HK-2 (cell line): ENCODE results near the gene POLR3H.
"Not testable (repeated sequence)": the region's sequence is repeated elsewhere in the genome, so short reads cannot be mapped to it uniquely, and the experiment has no call there.

Experiments
- DNase-seq: peaks from one replicate; pipeline ENCODE4 v3.0.0-alpha.2; 2018; ENCODE audit not compliant: unreplicated experiment

Gene POLR3H, protein sequence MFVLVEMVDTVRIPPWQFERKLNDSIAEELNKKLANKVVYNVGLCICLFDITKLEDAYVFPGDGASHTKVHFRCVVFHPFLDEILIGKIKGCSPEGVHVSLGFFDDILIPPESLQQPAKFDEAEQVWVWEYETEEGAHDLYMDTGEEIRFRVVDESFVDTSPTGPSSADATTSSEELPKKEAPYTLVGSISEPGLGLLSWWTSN

DNA sequence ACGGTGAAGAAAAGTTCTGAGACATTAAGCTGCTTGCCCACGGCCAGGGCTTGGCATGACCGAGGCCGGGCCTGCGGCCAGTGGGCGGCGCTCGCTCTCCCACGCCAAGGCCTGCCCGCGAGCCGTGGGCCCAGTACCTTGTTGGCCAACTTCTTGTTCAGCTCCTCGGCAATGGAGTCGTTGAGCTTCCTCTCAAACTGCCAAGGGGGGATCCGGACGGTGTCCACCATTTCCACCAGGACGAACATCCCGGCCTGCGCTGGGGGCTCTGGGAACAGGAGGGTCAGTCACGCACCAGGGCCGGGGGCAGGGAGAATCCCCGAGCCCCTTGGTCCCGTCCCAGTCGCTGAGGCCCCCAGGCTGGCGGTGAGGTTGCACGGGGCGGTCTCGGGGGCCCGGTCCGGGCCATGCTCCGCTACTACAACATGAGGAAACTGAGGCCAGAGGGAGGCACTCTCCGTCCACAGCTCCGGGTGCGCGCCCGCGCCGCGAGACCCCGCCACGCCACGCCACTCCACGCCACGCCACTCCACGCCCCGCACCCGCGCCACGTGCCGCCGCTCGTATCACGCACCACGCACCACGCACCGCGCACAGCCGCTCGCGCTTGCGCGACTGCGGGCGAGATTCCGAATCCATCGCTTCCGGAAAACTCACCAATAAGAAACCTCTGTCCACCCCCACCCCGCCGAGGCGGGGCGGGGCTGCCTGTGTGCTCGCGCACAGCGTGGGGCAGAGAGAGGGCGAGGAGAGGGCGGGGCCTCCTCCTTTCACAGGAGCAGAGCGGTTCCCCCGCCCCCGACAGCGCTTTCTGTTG is at the start of gene POLR3H:
Gene POLR3H (minus strand): TSS at position 617 of the 817 bp plus-strand sequence. CDS start 369 bp downstream, at position 248.
- peak; percentile 95 for DNase-seq

DNA sequence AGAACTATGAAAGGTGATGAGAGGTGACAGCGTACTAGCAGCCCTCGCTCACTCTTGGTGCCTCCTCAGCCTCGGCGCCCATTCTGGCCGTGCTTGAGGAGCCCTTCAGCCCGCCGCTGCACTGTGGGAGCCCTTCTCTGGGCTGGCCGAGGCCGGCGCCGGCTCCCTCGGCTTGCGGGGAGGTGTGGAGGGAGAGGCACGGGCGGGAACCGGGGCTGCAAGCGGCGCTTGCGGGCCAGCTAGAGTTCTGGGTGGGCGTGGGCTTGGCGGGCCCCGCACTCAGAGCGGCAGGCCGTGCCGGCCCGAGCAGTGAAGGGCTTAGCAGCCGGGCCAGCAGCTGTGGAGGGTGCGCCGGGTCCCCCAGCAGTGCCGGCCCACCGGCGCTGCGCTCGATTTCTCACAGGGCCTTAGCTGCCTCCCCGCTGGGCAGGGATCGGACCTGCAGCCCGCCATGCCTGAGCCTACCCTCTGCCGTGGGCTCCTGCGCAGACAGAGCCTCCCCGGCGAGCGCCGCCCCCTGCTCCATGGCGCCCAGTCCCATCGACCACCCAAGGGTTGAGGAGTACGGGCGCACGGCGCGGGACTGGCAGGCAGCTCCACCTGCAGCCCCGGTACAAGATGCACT is 49.2 kb upstream of the POLR3H start:
- DNase-seq: not testable (repeated sequence)

DNA sequence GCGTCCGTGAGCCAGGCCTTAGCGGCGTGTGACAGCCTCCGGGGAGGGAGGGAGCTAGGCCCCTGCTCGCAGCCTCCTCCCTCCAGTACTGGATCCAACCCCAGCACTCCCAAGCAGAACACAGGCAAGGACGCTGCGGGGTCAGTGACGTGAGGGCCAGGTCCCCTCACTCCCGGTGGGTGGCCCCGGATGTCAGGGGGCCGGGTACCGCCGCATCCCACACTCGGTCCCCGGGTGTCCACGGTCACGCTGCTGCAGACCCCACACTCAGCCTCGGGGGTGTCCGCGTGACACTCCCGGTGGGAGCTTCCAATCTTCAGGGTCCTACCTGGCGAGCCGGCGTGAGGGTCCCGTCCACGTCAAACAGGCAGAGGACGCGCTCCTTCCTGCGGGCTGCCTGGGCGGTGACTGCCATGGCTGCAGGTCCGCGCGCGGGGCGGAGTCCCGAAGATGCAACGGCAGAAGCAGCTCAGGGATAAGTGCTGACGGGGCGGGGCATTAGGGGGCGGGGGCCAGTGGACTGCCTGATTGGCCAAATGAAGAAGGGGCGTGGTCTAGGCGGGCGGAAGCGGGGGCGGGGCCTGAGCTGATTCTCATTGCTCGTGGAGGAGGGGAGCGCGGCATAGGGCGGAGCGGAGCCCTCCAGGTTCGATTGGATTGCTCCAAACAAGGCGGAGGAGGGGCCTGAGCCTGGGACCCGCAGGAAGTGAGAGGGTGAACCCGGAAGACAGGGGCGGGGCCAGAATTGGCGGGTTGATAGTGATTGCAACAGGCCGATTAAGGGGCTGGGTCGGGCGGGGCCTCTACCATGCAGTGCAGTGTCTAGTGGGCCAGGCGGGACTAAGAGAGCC is 45.3 kb upstream of the POLR3H start, which contains the start of gene PMM1:
Gene PMM1 (minus strand): TSS at position 450 of the 851 bp plus-strand sequence. CDS start 35 bp downstream, at position 415.
- DNase-seq: peak; percentile 100

DNA sequence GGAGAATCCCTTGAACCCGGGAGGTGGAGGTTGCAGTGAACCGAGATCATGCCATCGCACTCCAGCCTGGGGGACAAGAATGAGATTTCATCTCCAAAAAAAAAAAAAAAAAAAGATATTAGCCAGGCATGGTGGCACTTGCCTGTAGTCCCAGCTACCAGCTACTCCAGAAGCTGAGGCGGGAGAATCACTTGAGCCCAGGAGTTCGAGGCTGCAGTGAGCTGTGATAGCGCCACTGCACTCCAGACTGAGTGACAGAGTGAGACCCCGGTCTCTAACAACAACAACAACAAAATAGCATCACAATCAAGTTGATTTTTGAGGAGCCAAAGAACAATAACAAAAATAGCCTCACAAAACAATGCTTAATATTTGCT is 43.1 kb upstream of the POLR3H start:
- DNase-seq: no peak

DNA sequence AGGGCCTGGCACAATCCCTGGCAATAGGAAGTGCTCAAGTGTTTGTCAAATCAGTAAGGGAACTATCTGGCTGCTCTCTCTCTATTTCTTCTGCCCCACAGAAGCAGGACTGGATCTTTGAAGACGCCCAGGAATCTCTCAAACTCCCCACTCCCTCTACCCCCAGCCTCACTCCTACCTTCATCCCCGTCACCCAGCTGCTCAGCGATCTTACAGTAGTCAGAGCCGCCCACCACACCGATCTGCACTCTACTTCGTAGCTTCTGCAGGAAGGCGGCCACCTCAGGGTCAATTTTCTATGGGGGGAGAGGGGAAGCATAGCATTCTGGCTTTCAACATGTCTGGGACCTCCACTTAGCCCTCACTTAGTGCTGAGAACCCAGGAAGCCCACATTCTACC is 41.6 kb upstream of the POLR3H start:
- DNase-seq: no peak

DNA sequence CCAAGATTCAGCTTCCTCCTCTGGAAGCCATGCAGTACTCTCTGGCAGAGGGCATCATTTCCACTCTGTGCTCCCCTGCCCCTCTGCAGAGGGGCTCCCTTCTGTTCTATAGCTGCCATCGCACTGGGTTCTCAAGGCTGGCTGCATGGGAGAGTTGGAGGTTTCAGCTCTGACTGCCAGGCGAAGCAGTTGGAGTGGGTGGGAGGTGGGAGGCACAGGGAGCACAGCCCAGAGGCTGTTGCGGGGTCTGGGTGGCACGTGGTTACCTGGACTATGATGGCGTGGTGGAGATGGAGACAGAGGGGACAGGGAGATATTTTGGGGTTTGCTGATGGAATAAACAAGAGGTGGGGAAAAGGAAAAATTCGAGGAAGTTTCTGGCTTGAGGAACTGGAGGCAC is 40.6 kb upstream of the POLR3H start:
- no peak for DNase-seq

DNA sequence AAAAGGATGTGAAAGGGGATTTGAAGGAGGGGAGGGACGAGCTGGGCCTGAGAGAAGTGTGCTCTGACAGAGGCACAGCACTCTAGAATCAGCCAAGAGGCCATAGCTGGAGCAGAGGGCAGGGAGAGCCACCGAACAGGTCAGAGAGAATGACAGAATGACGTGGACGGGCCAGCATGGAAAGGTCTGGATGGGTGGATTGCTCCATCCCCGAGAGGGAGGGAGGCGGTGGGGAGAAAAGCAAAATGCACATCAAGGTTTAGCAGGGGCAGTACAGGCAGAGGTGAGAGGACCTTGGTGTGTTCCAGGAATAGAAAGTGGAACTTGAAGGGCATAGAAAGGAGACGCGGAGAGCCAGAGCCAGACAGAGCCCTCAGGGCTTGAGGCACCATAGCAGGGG is 38.4 kb upstream of the POLR3H start:
- DNase-seq: no peak

DNA sequence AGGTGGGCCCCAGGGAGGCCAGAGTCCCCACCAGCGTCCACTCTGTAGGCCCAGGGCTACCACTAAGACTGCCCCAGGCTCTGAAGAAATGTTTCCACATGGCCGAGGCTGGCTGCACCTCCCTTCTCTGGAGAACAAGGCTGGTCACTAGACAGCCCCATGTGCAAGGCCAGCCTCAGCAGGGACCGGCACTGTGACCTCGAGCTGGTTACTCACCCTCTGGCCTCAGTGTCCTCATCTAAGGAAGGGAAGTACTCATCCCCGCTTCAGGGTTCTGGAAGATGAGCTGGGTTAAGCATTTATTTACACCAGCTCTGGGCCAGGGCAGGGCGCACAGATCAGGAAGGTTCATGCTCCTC is 35.7 kb upstream of the POLR3H start:
- no peak for DNase-seq

DNA sequence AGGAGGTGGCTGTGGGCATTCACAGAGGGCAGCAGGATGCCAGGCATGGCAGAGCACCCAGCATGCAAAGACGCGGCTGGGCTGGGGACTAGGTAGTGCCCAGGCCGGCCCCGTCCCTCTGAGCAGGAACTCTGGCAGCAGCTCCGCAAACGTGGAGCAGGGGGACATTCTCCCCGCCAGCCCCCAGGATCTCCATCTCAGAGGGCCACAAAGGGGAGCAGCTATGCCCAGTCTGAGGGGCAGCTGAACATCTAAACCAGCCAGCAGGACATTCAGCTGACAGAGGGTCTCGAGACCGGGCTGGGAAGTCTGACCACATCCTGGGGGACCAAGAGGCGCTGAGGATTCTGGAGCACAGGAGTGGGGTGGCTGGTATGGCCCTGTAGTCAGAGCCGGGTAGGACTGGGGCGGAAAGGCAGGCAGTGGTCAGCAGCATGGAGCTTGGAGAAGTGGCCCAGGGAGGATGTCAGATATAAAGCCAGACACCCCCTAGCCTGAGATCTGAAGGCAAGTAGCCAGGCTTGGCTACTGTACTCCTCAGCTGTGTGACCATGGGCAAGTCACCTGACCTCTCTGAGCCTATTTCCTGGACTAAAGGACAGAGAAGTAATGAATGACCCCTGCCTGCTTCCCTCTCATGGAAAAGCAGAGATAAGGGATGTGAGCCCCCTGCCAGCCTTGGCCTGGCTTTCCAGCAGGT is 35.2 kb upstream of the POLR3H start:
- DNase-seq: no peak

DNA sequence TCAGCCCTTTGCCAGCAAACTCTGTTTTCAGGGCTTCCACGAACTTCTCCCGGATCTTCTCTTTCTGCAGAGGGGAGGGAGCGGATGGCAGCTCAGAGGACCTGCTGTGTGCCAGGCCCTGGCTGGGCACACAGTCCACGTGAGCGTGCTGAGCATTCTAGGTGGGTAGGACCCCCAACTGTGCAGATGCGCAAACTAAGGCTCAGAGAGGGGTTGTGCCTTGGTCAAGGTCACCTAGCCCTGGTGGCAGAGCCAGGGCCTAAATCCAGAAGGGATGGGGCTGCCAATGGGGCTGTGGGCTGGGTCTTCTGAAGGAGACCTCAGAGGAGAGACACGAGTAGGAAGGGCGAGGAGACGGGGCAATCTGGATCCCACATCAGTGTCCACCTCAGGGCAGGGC is 34.5 kb upstream of the POLR3H start:
- DNase-seq: no peak

DNA sequence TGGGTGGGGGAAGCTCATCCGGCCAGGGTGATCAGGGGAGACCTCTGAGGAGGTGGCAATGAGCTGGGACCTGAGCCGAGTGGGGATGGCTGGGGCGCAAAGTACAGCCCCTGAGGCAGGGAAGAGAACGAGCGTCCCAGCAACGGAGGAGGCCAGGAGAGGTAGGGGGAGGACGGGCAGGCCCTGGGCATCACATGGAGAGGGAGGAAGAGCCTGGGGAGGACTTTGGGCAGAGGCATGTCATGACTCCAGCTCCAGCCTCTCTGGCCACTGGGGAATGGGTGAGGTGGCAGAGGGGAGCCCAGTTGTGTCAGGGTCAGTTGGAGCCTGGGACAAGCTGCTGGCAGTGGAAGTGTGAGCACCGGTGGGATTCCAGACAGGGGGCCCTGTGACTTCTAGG is 33.8 kb upstream of the POLR3H start:
- DNase-seq: no peak

DNA sequence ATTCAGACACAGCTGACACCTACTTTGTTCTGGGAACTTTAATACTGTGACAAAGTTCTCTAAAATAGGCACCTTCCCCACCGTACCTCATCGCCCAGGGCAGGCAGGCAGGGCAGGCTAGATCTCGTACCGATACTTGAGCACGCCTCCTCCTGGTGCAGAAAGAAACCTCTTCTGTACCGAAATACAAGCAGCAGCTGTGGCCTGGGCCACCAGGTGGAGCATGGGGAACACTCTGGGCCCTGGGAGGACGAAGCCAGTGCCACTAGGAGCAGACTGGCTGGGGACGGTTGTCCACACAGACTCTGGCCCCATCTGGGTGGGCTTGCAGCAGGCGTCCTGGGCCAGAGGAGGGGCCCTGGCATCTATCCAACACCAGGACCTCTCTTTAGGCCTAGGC is 32.6 kb upstream of the POLR3H start:
- DNase-seq: no peak

DNA sequence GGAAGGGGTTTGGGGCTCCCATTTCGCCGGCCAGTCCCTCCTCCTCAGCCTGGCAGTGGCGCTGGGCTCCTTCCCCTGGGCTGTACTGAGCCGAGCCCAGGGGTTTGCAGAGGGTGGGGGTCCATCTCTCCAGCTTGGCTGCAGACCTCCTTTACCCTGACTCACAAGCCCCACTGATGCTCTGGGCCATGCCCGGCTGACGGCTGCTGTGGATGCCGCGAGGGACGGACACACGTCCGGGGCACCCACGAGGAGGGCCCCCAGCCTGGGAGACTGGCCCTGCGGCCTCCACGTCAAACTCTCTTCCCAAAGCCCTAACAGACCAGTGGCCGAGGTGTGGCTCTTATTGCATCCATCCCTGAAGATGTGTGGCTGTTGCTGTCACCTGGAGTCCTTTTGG is 31.3 kb upstream of the POLR3H start:
- DNase-seq: no peak

DNA sequence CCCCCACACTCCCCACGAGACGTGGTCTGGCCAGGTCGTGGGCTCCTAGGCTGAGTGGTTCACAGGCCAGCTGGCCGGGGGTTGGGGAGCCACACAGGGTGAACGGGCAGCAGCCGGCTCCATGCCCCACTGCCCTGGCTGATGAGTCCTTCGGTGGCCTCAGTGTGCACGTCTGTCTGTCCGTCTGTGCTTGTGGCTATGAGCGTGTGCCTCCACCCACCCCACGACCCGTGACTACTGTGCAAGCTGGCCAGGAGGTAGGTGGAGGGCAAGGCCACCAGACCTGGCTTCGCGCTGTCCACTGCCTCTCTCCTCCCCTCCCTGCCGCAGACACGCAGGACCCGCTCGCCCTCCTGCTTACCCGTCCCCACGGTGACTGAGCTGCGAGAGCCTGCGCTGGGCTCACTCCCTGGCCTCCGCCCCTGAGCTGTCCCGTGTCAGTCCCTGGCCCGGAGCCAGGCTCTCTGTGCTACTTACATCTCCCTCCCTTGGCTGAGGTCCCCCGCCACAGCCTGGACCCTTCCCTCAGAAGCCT is 30.6 kb upstream of the POLR3H start:
- DNase-seq: peak; percentile 50

DNA sequence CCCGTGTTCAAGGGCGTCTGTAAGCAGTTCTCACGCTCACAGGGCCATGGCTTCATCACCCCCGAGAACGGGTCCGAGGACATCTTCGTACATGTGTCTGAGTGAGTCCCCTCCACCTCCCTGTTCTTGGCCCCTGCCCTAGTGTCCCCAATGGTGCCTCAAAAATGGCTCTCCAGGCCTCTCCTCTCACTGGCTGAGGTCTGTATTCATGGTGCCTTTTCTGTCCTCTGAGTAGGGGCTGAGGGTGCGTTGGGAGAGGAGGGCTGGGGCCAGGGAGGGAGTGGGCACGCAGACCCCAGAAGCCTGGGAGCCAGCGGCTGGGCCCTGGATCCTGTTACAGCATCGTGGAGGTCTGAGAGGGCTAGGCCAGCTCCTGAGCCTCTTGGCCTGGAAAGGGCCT is 29.4 kb upstream of the POLR3H start:
- no peak for DNase-seq

DNA sequence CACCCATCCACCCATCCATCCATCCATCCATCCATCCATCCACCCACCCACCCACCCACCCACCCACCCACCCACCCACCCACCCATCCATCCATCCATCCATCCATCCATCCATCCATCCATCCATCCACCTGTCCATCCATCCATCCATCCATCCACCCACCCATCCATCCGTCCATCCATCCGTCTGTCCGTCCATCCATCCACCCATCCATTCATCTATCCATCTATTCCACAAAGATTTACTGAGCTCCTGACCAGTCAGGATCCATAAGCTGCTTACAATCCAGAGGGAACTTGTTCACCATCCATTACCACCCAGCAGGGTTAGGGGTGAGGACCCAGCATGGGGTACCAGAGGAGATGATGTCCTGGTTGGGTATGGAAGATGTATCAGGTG is 28.0 kb upstream of the POLR3H start:
- not testable (repeated sequence) for DNase-seq

DNA sequence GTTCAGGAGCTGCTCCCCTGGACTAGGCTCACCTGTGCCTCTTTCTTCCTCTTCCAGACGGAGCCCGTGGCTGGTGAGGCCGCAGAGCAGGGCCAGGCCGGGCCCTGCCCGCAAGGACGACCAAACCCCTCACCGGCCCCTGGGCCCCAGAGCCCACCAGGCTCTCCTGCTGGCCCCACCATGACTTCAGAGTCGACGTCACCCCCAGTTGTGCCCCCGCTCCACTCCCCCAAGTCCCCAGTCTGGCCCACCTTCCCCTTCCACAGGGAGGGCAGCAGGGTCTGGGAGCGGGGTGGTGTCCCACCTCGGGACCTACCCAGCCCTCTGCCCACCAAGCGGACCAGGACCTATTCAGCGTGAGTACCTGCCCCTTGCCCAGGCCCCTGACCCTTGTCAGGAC is 27.5 kb upstream of the POLR3H start:
- no peak for DNase-seq

DNA sequence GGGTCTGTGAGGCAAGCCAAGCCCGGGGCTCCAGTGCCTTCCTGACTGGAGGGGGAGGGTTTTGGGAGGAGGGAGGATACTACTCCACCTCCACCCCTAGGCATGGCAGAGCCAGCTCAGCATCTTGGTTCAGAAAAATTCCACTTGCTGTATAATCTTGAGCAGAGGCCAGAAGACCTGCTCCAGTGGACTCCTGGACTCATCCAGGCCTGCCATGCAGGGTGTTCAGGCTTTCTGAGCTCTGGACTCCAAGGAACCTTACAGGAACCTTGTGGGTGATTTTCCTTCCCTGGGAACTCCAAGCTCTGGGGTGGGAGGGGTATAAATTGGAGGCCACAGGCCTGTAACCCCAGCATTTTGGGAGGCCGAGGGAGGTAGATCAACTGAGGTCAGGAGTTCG is 26.0 kb upstream of the POLR3H start:
- DNase-seq: no peak

DNA sequence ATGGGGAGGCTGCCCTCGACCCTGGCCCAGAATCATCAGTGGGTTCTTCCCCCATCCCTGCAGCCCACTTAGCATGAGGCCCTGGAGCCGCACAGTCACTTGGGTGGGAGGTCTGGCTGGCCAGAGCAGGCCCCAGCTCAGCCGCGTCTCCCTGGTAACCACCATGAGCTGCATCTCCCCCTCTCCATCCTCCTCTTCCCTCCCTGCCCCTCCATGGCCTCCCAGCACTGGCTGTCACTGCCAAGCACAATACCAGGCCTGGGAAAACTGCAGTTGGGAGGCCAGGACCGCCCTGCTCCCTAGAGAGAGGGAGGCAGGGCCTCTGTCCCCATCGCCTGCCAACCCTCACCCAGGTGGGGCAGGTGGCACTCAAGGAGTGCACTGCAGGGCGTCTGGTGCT is 24.5 kb upstream of the POLR3H start:
- DNase-seq: no peak

DNA sequence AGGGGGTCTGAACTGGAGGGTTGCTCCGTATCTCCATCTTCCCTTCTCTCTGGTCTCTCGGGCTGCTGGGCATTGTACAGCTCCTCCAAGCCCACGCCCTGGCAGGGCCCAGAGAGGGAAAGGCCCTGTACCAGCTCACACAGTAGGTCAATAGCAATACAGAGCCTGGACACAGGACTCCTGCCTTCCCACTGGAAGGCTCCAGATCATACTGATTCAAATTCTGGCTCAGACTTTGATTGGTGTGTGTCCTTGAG is 23.2 kb upstream of the POLR3H start:
- DNase-seq: no peak

DNA sequence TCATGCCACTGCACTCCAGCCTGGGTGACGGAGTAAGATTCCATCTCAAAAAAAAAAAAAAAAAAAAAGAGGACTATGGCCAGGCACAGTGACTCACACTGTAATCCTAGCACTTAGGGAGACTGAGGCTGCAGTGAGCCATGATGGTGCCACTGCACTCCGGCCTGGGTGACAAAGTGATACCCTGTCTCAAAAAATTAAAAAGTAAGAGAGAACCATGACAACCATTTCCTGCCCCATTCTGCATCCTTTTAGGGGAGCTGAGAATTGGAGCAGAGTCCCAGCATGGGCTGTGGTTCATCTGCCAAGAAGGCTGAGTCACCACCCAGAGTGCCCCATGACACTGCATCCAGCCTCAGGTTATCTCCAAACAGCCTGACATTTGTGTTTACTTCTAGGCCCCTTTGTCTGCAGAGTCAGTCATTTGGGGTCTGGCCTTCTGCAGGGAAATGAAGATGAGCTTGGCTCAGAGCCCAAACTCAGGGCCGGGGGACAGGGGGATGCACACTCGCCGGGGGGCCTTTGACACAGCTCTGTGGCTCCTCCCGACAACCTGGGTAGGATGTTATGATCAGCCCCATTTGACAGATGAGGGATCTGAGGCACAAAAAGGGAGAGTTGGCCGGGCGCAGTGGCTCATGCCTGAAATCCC is 21.3 kb upstream of the POLR3H start:
- peak; percentile 52 for DNase-seq
